ENCODE data around the gene CRYBA2.

Gene CRYBA2

GRCh38 chr2:219032051-219032745 is 39.0 kb upstream of the CRYBA2 start:
- TF ChIP-seq POLR2AphosphoS5 (IDR thresholded peaks at IDR 0.05; ENCODE audit: low read depth, low read length) (no peak), FOXP2 (optimal IDR thresholded peaks at IDR 0.05; ENCODE audit: borderline replicate concordance, extremely low read depth, extremely low read length, insufficient read depth) (no peak), REST (IDR thresholded peaks at IDR 0.05; ENCODE audit: insufficient read depth in 1 of 2, low read depth in 2 of 2, low read length in 2 of 2) (no peak), TAF1 (IDR thresholded peaks at IDR 0.05; ENCODE audit: borderline replicate concordance, insufficient read depth, low read length) (no peak), SIN3A (IDR thresholded peaks at IDR 0.05; ENCODE audit: borderline replicate concordance, insufficient read depth, low read length) (no peak)

GRCh38 chr2:219031005-219031738 is 38.0 kb upstream of the CRYBA2 start:
- TF ChIP-seq FOXP2 (optimal IDR thresholded peaks at IDR 0.05; ENCODE audit: borderline replicate concordance, extremely low read depth, extremely low read length, insufficient read depth) (no peak), TAF1 (IDR thresholded peaks at IDR 0.05; ENCODE audit: borderline replicate concordance, insufficient read depth, low read length) (no peak), SIN3A (IDR thresholded peaks at IDR 0.05; ENCODE audit: borderline replicate concordance, insufficient read depth, low read length) (no peak), REST (IDR thresholded peaks at IDR 0.05; ENCODE audit: insufficient read depth in 1 of 2, low read depth in 2 of 2, low read length in 2 of 2) (no peak), POLR2AphosphoS5 (IDR thresholded peaks at IDR 0.05; ENCODE audit: low read depth, low read length) (no peak)

- no peak for TF ChIP-seq POLR2AphosphoS5 (IDR thresholded peaks at IDR 0.05; ENCODE audit: low read depth, low read length)
- TF ChIP-seq FOXP2 (optimal IDR thresholded peaks at IDR 0.05; ENCODE audit: borderline replicate concordance, extremely low read depth, extremely low read length, insufficient read depth), result no peak
- no peak for TF ChIP-seq SIN3A (IDR thresholded peaks at IDR 0.05; ENCODE audit: borderline replicate concordance, insufficient read depth, low read length)
- TF ChIP-seq TAF1 (IDR thresholded peaks at IDR 0.05; ENCODE audit: borderline replicate concordance, insufficient read depth, low read length), result no peak
- TF ChIP-seq REST (IDR thresholded peaks at IDR 0.05; ENCODE audit: insufficient read depth in 1 of 2, low read depth in 2 of 2, low read length in 2 of 2), result no peak
Observed at GRCh38 chr2:219030177-219030940, 37.1 kb upstream of the CRYBA2 start.

- TF ChIP-seq FOXP2 (optimal IDR thresholded peaks at IDR 0.05; ENCODE audit: borderline replicate concordance, extremely low read depth, extremely low read length, insufficient read depth) (no peak), REST (IDR thresholded peaks at IDR 0.05; ENCODE audit: insufficient read depth in 1 of 2, low read depth in 2 of 2, low read length in 2 of 2) (no peak), TAF1 (IDR thresholded peaks at IDR 0.05; ENCODE audit: borderline replicate concordance, insufficient read depth, low read length) (no peak), POLR2AphosphoS5 (IDR thresholded peaks at IDR 0.05; ENCODE audit: low read depth, low read length) (no peak), SIN3A (IDR thresholded peaks at IDR 0.05; ENCODE audit: borderline replicate concordance, insufficient read depth, low read length) (no peak)
Observed at GRCh38 chr2:219029829-219030165, 36.6 kb upstream of the CRYBA2 start.

Data from PFSK-1 (cell line).